Epithelial cell of umbilical artery (primary cell): Measurements from ENCODE around the gene TNC. TPM values are rescaled to one million over a fixed set of nuclear protein-coding genes. Genes with fewer than 3 reads are reported as not detected.

Experiments used
- total RNA-seq: library from RNA; depleted of rRNA; stranded (reverse); fragments of >200 nt; gene quantifications from 2 replicates; pipeline ENCODE4 v1.2.3, GENCODE V29; 2014

Gene TNC
- total RNA-seq = 2.3 and 4.6 TPM in 2 replicates

GRCh38 chr9:115117999-115118878, at the start of gene TNC:
TSS of gene TNC (minus strand) at chr9:115118157. CDS start at chr9:115091018, 27,139 bp downstream.

Other genes starting within 250 kb of the TNC start
- not detected in 2 replicates for gene TNFSF8, start 187.6 kb downstream of the TNC start, total RNA-seq